Testis (tissue), 3 donors: ENCODE measurements around the gene FHIT. TPM values are rescaled to one million over a fixed set of nuclear protein-coding genes. Genes with fewer than 3 reads are reported as not detected.

Source experiments
- DNase-seq: peaks from one replicate; pipeline ENCODE4 v3.0.0-alpha.2; 2019
- H3K27ac ChIP-seq, 2 donors: fragments of 200-600 bp; sonication (generic); one replicate each; pipeline ENCODE4 v1.5.1; 2019
- H3K27me3 ChIP-seq: fragments of 200-600 bp; sonication (generic); one replicate; pipeline ENCODE4 v1.5.1; 2019
- H3K36me3 ChIP-seq: fragments of 200-600 bp; sonication (generic); one replicate; pipeline ENCODE4 v1.5.1; 2017; ENCODE audit warnings: low read depth; ENCODE audit errors: missing control alignments
- H3K4me1 ChIP-seq: fragments of 200-600 bp; sonication (generic); one replicate; pipeline ENCODE4 v1.5.1; 2019
- H3K4me3 ChIP-seq, 2 donors: fragments of 200-600 bp; sonication (generic); one replicate each; pipeline ENCODE4 v1.5.1; 2017 to 2019
- H3K9me3 ChIP-seq: fragments of 200-600 bp; sonication (generic); one replicate; pipeline ENCODE4 v1.5.1; 2017
- POLR2A ChIP-seq: fragments of 450-650 bp; IDR thresholded peaks from one replicate; pipeline ENCODE4 v1.6.1; 2017; ENCODE audit warnings: antibody characterized with exemption, mild to moderate bottlenecking, moderate library complexity
- WGBS, 2 donors: methylation state at CpG; one replicate each; pipeline ENCODE4 v1.1.5; 2018; 5-methylcytosine and 5-hydroxymethylcytosine counted together
- intact Hi-C: fragments of 100-400 bp; cut with DNase I; formaldehyde crosslinking; loops from one replicate; pipeline ENCODE4 v1.15.1; 2023; ENCODE audit warnings: low total_unique reads
- polyA plus RNA-seq: library from polyadenylated mRNA; stranded (reverse); fragments of 350-450 nt; fragmentation: Illumina TruSeq; extraction: RNeasy Lipid Tissue Mini Kit (QIAGEN cat#74804); gene quantifications from one replicate; pipeline ENCODE4 v1.2.3, GENCODE V29; 2014; ENCODE audit warnings: low read depth, low replicate concordance; ENCODE audit not compliant: insufficient read depth
- total RNA-seq, 2 donors: library from RNA; depleted of rRNA; stranded (reverse); fragments of >200 nt; gene quantifications; one replicate each; pipeline ENCODE4 v1.2.3, GENCODE V29; 2016
- TF ChIP-seq, protein P1 (sequence below), 3 experiments: fragments of 450-650 bp in 2 of 3; fragments of 200-600 bp in 1 of 3; sonication (generic) in 1 of 3; IDR thresholded peaks; one replicate each; pipeline ENCODE4 v1.5.1; 2016 to 2019; ENCODE audit warnings: antibody characterized with exemption in 3 of 3, mild to moderate bottlenecking in 2 of 3, moderate library complexity in 1 of 3

FHIT gene
- total and polyA plus RNA-seq, 3 donors from 2014 or later: 10.1 to 29.6 (median 15.5) TPM

DNA sequence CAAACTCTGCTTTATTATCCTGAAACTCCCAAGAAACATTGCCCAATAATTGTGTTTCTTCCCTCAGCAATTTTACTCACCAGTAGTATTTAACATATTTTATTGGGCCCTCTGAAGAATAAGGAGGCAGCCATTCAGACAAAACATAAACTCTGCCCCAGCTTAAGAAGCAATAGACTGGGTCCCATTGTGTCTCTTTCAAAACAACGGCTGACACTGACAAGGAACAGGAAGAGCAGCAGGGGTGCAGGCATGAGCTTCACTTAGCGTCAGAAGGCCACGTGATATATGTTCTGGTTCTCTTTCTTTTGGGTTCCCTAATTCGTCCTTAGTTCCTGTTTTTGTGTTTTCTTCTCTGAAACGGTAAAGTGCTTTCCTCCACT is 242.3 kb downstream of the FHIT start:
- TF ChIP-seq POLR2A: no peak
- TF ChIP-seq, protein P1, sequence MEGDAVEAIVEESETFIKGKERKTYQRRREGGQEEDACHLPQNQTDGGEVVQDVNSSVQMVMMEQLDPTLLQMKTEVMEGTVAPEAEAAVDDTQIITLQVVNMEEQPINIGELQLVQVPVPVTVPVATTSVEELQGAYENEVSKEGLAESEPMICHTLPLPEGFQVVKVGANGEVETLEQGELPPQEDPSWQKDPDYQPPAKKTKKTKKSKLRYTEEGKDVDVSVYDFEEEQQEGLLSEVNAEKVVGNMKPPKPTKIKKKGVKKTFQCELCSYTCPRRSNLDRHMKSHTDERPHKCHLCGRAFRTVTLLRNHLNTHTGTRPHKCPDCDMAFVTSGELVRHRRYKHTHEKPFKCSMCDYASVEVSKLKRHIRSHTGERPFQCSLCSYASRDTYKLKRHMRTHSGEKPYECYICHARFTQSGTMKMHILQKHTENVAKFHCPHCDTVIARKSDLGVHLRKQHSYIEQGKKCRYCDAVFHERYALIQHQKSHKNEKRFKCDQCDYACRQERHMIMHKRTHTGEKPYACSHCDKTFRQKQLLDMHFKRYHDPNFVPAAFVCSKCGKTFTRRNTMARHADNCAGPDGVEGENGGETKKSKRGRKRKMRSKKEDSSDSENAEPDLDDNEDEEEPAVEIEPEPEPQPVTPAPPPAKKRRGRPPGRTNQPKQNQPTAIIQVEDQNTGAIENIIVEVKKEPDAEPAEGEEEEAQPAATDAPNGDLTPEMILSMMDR (IDR thresholded peaks at IDR 0.05): no peak
- no peak for DNase-seq
- no peaks in the 10 kb centered on the region for H3K4me1 ChIP-seq
- no peaks in the 10 kb centered on the region for H3K9me3 ChIP-seq
- no peak overlapping the region for H3K4me3 ChIP-seq
- intact Hi-C loops: no loop called here
- no peak overlapping the region for H3K27ac ChIP-seq
- no peaks in the 10 kb centered on the region for H3K36me3 ChIP-seq
- 70 to 71% methylated on average over 5 of the region's 5 CpGs for WGBS, 2 donors
- no peaks in the 10 kb centered on the region for H3K27me3 ChIP-seq

DNA sequence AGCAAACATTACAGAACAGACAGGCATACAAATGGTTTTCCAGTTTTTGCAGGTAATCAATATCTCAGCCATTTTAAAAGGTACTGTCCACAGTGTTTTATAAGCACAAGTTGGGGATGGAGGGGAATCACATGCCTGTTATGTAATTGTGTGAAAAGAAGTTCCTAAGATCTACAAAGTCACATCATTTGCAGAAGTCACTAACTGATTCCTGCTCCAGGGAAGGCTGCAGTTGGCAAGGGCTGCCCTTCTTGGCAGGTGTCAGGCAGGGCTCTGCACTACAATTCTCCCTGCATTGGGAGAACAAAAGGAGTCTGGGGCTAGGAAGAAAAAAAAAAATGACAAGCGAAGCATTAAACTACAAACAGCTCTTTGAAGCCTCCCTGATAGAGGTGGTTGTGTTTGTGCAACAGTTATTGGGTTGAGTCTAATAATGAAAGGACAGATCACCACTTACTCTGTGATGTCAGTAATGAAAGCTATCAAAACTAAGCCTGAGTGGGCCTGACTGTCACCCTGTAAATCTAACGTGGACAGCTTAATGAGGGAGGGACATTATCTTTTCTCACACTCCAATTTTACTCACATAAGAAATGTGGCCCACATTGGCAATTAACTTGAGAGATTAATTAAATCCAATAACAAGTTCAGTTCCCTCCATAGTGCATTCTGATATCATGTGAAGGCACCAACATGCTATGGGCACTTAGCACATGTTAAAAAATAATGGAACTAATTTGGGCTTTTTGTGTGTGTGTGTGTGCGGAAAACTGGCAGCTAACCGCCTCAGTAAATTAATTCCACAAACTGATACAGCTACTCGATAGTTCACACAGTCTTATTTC is 242.9 kb downstream of the FHIT start:
- Histone ChIP-seq H3K36me3 (no peaks in the 10 kb centered on the region), H3K4me3 (no peak overlapping the region), H3K9me3 (no peaks in the 10 kb centered on the region), H3K27ac (no peak overlapping the region), H3K27me3 (no peaks in the 10 kb centered on the region), H3K4me1 (no peaks in the 10 kb centered on the region)
- whole genome bisulfite sequencing, 2 donors: 89% methylated on average over 5 of the region's 5 CpGs
- DNase-seq: no peak
- intact Hi-C loops: no loop called here
- TF ChIP-seq, protein P1 (IDR thresholded peaks at IDR 0.05): no peak
- TF ChIP-seq POLR2A: no peak

DNA sequence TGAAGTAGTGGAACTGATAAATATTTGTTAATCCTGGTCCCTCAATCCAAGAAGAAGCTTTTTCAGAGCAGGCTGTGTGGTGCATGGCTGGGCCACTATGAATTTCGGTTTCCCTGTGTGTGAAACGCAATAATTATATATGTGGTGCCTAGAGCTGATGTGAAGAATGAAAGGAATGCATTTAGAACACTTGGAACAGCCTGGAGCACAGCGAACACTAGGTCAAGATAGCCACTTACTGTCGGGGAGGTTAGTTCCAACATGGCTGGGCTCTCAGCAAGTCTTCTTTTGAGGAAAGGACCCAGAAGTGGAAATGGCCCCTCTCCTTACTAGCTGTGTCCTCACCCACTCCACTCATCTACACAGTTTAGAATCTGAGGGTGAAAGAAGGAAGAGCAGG is 245.7 kb downstream of the FHIT start:
- intact Hi-C loops: no loop called here
- Histone ChIP-seq H3K27me3 (no peaks in the 10 kb centered on the region), H3K36me3 (no peaks in the 10 kb centered on the region), H3K4me1 (no peaks in the 10 kb centered on the region), H3K9me3 (no peaks in the 10 kb centered on the region), H3K27ac (no peak overlapping the region), H3K4me3 (no peak overlapping the region)
- no peak for TF ChIP-seq POLR2A
- TF ChIP-seq, protein P1 (IDR thresholded peaks at IDR 0.05): no peak
- WGBS, 2 donors: 76 to 96% methylated on average over 4 of the region's 4 CpGs
- DNase-seq: no peak

DNA sequence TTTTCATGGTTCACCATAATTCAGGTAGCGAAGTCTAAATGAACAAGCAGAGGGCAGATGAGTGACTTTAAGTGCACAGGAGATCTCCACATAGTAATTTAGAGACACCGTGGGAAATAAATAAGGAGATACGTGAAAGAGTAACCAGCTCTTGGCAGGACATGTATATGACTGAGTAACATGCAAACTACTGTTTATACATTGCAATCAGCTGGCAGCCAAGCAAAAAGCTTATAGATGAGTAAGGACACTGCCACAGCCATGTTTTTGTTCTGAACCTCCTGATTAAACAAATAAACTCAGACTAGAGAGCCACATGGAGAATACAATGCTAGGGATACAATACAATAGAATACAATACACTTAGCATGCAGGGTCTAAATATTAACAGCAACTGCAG is 252.4 kb downstream of the FHIT start:
- Histone ChIP-seq H3K4me3 (no peak overlapping the region), H3K27ac (no peak overlapping the region), H3K36me3 (no peaks in the 10 kb centered on the region), H3K27me3 (no peaks in the 10 kb centered on the region), H3K9me3 (no peaks in the 10 kb centered on the region), H3K4me1 (no peaks in the 10 kb centered on the region)
- TF ChIP-seq, protein P1 (IDR thresholded peaks at IDR 0.05): no peak
- no peak for TF ChIP-seq POLR2A
- WGBS, 2 donors: 88 to 91% methylated on average over 3 of the region's 3 CpGs
- DNase-seq: no peak
- intact Hi-C loops: no loop called here

DNA sequence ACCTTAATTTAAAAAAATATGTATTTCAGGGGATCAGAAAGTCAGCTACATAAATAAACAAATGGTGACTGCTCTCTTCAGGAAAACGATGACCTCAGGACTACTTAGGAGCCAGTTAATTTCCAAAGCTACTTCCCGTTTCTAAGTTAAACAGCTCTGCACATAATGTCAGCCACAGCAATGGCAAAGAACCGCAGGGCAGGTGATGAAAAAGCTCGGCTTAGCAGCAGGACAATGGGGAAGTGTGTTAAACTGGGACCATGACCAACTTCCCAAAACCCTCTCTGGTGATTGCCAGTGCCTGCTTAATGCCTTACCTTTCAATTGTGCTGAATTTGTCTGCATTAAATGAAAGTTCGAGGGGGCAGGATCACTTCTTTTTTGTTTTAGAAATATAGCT is 258.9 kb downstream of the FHIT start:
- intact Hi-C loops: no loop called here
- no peak overlapping the region for H3K27ac ChIP-seq
- H3K9me3 ChIP-seq: no peaks in the 10 kb centered on the region
- peak; percentile 21 for DNase-seq
- no peak overlapping the region for H3K4me3 ChIP-seq
- no peaks in the 10 kb centered on the region for H3K4me1 ChIP-seq
- TF ChIP-seq POLR2A: no peak
- TF ChIP-seq, protein P1 (IDR thresholded peaks at IDR 0.05): no peak
- WGBS, 2 donors: 75 to 89% methylated on average over 5 of the region's 5 CpGs
- H3K27me3 ChIP-seq: no peaks in the 10 kb centered on the region
- no peaks in the 10 kb centered on the region for H3K36me3 ChIP-seq
